ENCODE measurements around the gene KCTD21. TPM values are rescaled to one million over a fixed set of nuclear protein-coding genes. Genes with fewer than 3 reads are reported as not detected.

KCTD21 gene
- total and polyA plus RNA-seq, 2 experiments from 2014 or later, result 4.7 to 8.2 TPM

- Histone ChIP-seq H3K36me3 (replicated peaks; ENCODE audit: insufficient read depth, low read depth) (no peaks in the 10 kb centered on the region), H3K9me2 (replicated peaks; ENCODE audit: insufficient read depth) (no peaks in the 10 kb centered on the region), H3K4me1 (ENCODE audit: insufficient read depth) (no peaks in the 10 kb centered on the region), H3K4me3 (no peak overlapping the region), H2AFZ (no peak overlapping the region), H3K4me2 (no peak overlapping the region), H4K20me1 (ENCODE audit: insufficient read depth, poor library complexity, severe bottlenecking) (no peaks in the 10 kb centered on the region), H3K27me3 (no peaks in the 10 kb centered on the region), H3K79me2 (no peaks in the 10 kb centered on the region), H3K27ac (no peak overlapping the region), H3K9me3 (ENCODE audit: low read depth) (no peaks in the 10 kb centered on the region)
- 94% methylated on average over 3 of the region's 3 CpGs for WGBS (ENCODE audit: low lambda C conversion rate, missing lambda C conversion rate)
- TF ChIP-seq EZH2 (IDR thresholded peaks at IDR 0.05; ENCODE audit: borderline replicate concordance) (no peak), CTCF (IDR thresholded peaks at IDR 0.05; ENCODE audit: poor library complexity) (no peak), EZH2phosphoT487 (IDR thresholded peaks at IDR 0.05; ENCODE audit: low read depth, severe bottlenecking, unreplicated experiment) (no peak)
- no peak for DNase-seq (ENCODE audit: low spot score)
Measured at GRCh38 chr11:78216021-78216420, 27.6 kb upstream of the KCTD21 start.

GRCh38 chr11:78214331-78215194, 26.1 kb upstream of the KCTD21 start:
- no peaks in the 10 kb centered on the region for H3K36me3 ChIP-seq (replicated peaks; ENCODE audit: insufficient read depth, low read depth)
- H3K9me3 ChIP-seq (ENCODE audit: low read depth), result no peaks in the 10 kb centered on the region
- H3K9me2 ChIP-seq (replicated peaks; ENCODE audit: insufficient read depth), result no peaks in the 10 kb centered on the region
- H3K79me2 ChIP-seq, result no peaks in the 10 kb centered on the region
- H2AFZ ChIP-seq, result no peak overlapping the region
- H3K27ac ChIP-seq, result no peak overlapping the region
- DNase-seq (ENCODE audit: low spot score), result no peak
- TF ChIP-seq EZH2phosphoT487 (IDR thresholded peaks at IDR 0.05; ENCODE audit: low read depth, severe bottlenecking, unreplicated experiment), result no peak
- TF ChIP-seq EZH2 (IDR thresholded peaks at IDR 0.05; ENCODE audit: borderline replicate concordance), result no peak
- no peak for TF ChIP-seq CTCF (IDR thresholded peaks at IDR 0.05; ENCODE audit: poor library complexity)
- H3K4me3 ChIP-seq, result no peak overlapping the region
- 91% methylated on average over 11 of the region's 12 CpGs for WGBS (ENCODE audit: low lambda C conversion rate, missing lambda C conversion rate)
- H3K27me3 ChIP-seq, result no peaks in the 10 kb centered on the region
- no peaks in the 10 kb centered on the region for H3K4me1 ChIP-seq (ENCODE audit: insufficient read depth)
- no peak overlapping the region for H3K4me2 ChIP-seq
- no peaks in the 10 kb centered on the region for H4K20me1 ChIP-seq (ENCODE audit: insufficient read depth, poor library complexity, severe bottlenecking)

GRCh38 chr11:78213526-78214330, 25.3 kb upstream of the KCTD21 start:
- Histone ChIP-seq H3K4me3 (no peak overlapping the region), H3K4me1 (ENCODE audit: insufficient read depth) (no peaks in the 10 kb centered on the region), H2AFZ (no peak overlapping the region), H3K4me2 (no peak overlapping the region), H3K27ac (no peak overlapping the region), H4K20me1 (ENCODE audit: insufficient read depth, poor library complexity, severe bottlenecking) (no peaks in the 10 kb centered on the region), H3K9me3 (ENCODE audit: low read depth) (no peaks in the 10 kb centered on the region), H3K79me2 (no peaks in the 10 kb centered on the region), H3K36me3 (replicated peaks; ENCODE audit: insufficient read depth, low read depth) (no peaks in the 10 kb centered on the region), H3K27me3 (no peaks in the 10 kb centered on the region), H3K9me2 (replicated peaks; ENCODE audit: insufficient read depth) (no peaks in the 10 kb centered on the region)
- no peak for DNase-seq (ENCODE audit: low spot score)
- TF ChIP-seq EZH2phosphoT487 (IDR thresholded peaks at IDR 0.05; ENCODE audit: low read depth, severe bottlenecking, unreplicated experiment) (no peak), CTCF (IDR thresholded peaks at IDR 0.05; ENCODE audit: poor library complexity) (no peak), EZH2 (IDR thresholded peaks at IDR 0.05; ENCODE audit: borderline replicate concordance) (no peak)
- 94% methylated on average over 8 of the region's 8 CpGs for WGBS (ENCODE audit: low lambda C conversion rate, missing lambda C conversion rate)

Measured in hepatocyte (in vitro differentiated cells).